ENCODE data around the gene RASA4B. TPM values are rescaled to one million over a fixed set of nuclear protein-coding genes. Genes with fewer than 3 reads are reported as not detected.
"Not testable (repeated sequence)": the region's sequence is repeated elsewhere in the genome, so short reads cannot be mapped to it uniquely, and the experiment has no call there.

The RASA4B gene
- total RNA-seq, 1 experiment from 2014 or later = 2.5 TPM

DNA sequence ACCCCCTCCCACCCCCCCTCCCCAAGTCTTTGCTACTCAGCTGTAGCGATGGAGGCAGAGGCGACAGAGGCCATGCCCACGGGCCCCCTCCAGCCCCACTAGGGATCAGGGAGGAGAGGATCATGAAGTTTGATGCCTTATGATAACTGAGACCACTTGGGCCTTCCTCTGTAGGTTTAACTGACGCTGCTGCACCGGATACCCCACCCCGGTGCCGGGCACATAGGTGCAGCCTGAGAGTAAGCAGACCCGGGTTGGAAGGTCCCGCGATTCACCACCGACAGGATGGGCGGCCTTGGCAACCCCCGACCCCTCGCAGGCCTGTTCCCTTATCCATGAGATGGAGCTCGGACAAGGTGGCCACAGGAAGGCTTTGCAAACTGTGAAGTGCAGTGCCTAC, 23.6 kb downstream of the RASA4B start:
- not testable (repeated sequence) for H3K27me3 ChIP-seq; H3K9me3 ChIP-seq (replicated peaks); H3K36me3 ChIP-seq; H3K4me3 ChIP-seq; DNase-seq; H3K4me1 ChIP-seq; H3K27ac ChIP-seq

DNA sequence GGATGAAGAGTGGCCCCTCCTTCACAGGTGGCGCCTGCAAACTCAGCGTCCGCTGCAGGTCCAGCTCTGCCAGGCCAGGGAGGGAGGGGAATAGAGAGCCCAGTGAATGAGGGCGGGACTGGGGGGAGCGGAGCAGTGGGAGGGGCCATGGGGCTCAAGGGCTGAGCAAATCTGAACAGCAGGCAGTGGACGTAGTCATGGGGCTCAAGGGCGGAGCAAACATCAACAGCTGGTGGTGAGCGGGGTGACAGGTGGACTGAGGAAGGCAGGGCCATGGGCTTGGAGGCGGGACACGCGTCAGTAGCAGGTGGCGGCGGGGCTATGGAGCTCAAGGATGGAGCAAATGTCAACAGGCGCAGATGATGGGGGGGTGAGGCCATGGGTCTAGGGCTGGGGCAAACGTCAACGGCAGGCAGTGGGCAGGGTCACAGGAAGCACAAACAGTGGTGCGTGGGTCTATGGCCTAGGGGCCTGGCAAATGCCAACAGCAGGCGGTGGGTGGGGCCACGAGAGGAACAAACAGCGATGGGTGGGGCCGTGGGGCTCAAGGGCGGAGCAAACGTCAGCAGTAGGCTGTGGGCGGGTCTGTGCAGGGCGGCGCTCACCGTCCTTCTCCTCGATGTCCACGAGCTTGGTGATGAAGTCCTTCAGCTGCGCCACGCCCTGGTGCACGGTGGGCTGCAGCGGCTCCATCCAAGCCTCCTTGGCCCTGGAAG, 24.2 kb downstream of the RASA4B start:
- not testable (repeated sequence) for H3K4me1 ChIP-seq; H3K9me3 ChIP-seq (replicated peaks); H3K27me3 ChIP-seq; H3K4me3 ChIP-seq; H3K36me3 ChIP-seq; H3K27ac ChIP-seq
- peak in 1 of 2 experiments; percentile 46 for DNase-seq

DNA sequence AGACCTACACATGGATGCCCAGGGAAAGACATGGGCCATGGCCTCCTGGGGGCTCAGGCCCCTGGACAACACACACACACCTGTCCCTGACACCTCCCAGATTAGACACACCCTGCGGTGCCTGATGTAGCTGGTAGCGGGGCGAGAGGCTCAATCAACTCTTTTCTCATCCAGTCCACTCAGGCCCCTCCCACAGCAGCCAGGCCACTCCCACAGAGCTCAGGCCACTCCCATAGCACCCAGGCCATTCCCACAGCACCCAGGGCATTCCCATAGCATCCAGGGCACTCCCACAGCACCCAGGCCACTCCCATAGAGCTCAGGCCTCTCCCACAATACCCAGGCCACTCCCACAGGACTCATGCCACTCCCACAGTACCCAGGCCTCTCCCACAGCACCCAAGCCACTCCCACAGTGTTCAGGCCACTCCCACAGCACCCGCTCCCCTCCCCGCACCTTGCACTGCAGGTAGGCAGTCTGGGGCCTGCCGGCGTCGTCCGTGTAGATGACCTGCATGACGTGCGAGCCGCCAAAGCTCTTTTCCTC, 27.0 kb downstream of the RASA4B start:
- not testable (repeated sequence) for H3K4me1 ChIP-seq; H3K27ac ChIP-seq; H3K27me3 ChIP-seq; H3K36me3 ChIP-seq; H3K9me3 ChIP-seq (replicated peaks); H3K4me3 ChIP-seq
- peak in 1 of 2 experiments; percentile 67 for DNase-seq

DNA sequence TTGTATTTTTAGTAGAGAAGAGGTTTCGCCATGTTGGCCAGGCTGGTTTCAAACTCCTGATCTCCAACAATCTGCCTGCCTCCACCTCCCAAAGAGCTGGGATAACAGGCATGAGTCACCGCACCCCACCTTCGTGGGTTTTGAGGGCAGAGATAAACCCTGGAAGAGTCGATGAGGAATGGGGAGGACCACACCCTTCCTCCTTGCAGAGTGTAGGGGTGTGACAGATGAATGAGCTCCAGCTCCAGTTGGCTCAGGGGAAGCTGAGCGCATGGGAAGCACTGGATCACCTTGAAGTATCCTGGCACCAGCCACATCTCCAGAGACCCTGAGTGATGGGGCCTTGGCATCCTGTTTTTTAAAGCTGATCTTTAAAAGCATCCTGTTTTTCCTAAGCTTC, 33.3 kb downstream of the RASA4B start:
- H3K36me3 ChIP-seq; H3K4me1 ChIP-seq; H3K27me3 ChIP-seq; H3K4me3 ChIP-seq; H3K27ac ChIP-seq; DNase-seq; H3K9me3 ChIP-seq (replicated peaks): not testable (repeated sequence)

DNA sequence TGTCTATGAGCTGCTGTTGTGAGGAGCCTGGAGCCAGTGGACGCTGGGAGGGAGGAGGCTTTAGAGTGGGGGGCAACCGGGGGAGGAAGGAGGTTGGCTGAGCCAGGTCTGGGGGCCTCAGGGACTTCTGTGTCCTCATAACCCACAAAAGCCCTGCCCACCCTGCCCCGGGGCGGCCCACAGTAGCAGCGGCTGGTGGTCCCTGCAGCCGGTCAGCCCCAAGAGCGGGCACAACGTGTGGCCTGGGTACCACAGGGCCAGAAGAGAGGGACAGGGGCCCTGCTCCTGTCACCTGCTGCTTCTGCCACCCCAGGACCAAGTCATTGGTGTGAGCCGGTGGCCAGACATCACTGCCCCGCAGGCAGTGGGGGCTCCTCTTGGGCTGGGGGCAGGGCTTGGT, 35.6 kb downstream of the RASA4B start:
- not testable (repeated sequence) for DNase-seq; H3K4me3 ChIP-seq; H3K27ac ChIP-seq; H3K4me1 ChIP-seq; H3K9me3 ChIP-seq (replicated peaks); H3K27me3 ChIP-seq; H3K36me3 ChIP-seq

DNA sequence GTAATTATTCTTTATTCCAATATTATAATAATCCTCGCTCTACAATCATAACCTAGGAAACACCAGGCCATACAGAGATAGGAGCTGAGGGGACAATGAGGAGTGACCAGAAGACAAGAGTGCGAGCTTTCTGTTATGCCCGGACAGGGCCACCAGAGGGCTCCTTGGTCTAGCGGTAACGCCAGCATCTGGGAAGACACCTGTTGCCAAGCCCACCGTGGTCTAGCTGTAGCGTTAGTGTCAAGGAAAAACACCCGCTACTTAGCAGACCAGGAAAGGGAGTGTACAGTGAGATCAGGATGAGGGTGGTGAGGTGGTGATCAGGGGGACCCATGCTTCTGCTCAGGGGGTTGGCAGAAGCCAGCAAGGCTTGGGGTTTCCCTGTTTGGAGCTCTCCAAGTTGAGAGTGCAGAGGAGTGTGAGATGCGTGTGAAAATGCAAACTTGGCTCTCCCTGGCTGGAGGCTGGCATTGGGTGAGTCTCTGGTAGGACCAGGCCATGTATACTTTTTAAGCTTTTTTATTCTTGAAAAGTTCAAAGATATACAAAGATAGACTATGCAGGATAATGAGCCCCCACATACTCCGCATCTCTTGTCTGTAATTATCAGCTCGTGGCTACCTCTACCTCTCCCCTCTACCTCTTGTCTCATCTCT, 37.5 kb downstream of the RASA4B start:
- peak in 1 of 2 experiments; percentile 44 for DNase-seq

DNA sequence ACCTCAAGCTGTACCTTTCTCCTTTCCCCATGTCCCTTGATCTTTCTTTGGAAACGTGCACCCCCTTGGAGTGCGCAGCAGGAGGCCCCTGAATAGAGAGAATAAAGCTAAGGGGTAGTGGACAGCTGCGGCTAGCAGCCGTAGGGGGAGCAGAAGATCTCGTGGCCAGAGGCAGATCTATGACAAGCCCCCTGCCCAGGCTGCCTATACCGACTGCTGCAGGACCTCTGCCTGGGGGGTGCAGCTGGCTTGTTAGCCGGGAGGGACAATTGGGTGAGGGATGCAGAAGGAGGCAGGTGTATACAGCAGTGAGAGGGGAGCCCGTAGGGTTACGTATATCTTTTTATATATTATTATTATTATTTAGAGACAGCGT, 38.4 kb downstream of the RASA4B start:
- not testable (repeated sequence) for H3K4me1 ChIP-seq; H3K27ac ChIP-seq; H3K9me3 ChIP-seq (replicated peaks); DNase-seq; H3K36me3 ChIP-seq; H3K27me3 ChIP-seq; H3K4me3 ChIP-seq

More for the DNA sequence above, 37.5 kb downstream of the RASA4B start:
- H3K4me3 ChIP-seq; H3K4me1 ChIP-seq; H3K27me3 ChIP-seq; H3K9me3 ChIP-seq (replicated peaks); H3K36me3 ChIP-seq; H3K27ac ChIP-seq: not testable (repeated sequence)

DNA sequence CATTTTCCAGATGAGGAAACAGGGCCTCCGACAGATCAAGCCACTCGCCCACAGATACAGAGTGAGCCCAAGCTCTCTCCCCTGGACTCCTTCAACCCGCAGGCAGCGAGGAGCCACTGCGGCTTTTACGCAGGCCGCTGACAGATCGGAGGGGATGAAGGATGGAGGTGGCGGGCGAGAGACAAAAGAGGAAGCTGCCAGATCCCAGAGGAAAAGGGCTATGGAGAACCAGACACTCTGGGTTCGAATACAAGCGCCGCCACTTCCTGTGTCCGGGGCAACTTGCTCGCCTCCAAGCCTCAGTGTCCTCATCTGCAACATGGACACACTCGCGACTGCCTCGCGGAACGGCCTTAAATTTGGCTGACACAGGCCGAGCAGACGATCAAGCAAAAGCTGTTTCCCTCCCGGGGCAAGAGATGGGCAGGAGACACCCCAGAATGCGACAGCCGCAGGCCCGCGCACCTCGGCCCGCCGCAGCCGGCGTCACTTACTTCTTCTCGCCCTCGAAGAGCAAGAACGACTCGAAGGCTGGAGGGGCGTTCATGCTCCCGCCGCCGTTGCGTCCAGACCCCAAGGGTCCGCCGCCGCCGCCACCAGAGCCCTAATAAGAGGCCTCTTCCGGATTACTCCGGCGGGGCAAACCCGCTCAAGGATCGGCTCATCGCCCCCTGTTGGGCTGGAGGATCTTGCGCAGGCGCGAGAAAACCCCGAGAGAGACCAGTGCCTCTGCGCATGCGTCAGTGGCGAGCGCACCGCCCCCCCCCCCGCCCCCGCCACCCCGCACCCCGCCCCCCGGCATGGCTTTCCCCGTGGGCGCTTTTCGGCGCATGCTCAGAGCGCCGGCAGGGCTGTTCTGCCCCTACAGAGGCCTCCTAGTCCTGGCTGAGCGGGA, 39.0 kb downstream of the RASA4B start, which contains the start of gene POLR2J:
Gene POLR2J (minus strand): TSS at position 609 of the 895 bp plus-strand sequence. CDS start 62 bp downstream, at position 547.
- H3K9me3 ChIP-seq (replicated peaks); H3K4me1 ChIP-seq; H3K36me3 ChIP-seq; H3K27me3 ChIP-seq; H3K27ac ChIP-seq: not testable (repeated sequence)
- DNase-seq = peak; percentile 74 to 77
- H3K4me3 ChIP-seq = peak within 1 kb of the TSS; percentile 60

DNA sequence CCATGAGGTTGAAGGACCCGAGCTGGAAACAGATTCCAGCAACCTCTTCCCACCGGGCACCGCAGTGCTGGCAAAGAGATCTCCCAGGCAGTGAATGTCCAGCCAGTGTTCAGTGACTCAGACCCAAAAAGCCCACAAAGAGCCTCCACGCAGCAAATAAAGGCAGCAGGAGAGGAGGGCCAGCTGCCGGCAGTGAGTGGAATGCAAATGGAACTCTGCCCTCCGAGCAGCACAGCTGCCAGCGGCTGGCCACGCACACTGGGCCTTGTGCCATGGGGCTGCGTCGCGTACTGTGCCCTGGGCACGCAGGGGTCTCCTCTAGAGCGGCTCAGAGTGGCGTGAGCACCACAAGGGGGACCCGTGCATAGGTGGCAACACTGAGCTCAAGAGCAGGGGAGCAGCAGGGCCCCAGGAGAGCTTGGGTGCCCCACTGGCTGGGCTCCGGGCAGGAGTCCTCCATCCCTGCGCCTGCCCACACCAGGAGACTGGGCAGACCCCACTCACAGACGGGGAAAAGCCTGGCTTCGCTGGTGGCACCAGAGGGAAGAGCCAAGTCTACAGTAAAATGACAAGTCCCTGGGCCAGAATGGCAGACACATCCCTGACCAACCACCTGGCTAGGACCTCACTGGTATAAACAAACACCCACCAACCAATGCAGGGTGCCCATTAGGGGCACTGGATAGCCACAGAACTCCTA, 42.7 kb downstream of the RASA4B start:
- not testable (repeated sequence) for H3K27me3 ChIP-seq; H3K27ac ChIP-seq; H3K4me3 ChIP-seq; H3K9me3 ChIP-seq (replicated peaks)
- peaks cover 26% of the 10 kb centered on the region for H3K36me3 ChIP-seq
- peak in 1 of 2 experiments; percentile 33 for DNase-seq
- peaks cover 11% of the 10 kb centered on the region for H3K4me1 ChIP-seq

DNA sequence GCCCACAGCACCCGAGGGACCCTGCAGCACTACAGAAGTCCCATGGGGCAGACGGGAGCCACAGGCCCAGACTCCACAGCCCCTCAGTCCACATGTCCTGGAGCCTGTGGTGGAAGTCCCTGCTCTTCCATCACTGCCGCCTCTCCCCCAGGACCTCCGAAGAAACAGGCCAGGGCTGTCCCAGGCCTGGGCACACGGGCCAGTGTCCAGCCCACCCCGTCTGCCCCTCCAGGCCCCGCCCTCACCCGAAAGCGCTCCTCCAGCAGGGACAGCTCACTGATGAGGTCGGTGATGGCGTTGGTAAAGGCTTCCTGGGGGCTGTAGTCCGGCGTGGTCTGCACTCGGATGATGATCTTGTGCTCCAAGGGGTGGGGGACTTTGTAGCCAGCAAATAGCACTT, 43.5 kb downstream of the RASA4B start:
- H3K9me3 ChIP-seq (replicated peaks); DNase-seq; H3K27ac ChIP-seq; H3K27me3 ChIP-seq; H3K4me3 ChIP-seq: not testable (repeated sequence)
- Histone ChIP-seq H3K4me1 (peaks cover 11% of the 10 kb centered on the region), H3K36me3 (peaks cover 26% of the 10 kb centered on the region)

DNA sequence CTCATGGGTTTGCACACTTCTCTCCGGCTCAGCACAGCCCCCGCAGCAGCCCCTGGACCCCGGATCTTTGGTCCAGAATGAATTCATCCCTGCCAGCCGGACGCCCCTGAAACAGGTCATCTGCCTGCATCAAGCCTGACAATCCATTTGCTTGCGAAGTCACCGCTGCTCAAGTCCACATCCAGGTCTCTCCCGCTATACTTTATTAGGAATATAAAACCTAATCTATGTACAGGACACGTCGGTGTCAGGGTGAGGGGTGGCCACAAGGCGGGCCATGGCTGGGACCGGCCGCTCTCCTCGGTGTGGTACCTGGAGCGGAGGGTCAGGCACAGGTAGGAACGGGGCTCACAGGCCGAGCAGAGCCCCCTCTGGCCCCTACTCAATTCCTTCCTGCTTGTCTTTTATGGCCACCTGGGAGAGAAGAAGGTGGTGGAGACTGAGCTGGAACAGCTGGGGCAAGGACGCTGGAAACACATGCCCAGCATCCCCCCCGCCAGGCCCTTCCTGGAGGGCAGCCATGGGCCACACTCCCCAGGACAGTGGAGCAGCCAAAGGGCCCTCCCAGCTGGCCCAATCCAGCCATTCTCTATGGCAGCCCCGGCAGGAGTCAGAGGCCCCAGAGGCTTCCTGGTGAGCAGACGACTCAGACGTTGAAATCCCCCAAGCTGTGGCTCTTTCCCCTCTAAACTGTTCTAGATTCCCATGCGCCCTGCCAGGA, 44.1 kb downstream of the RASA4B start:
- H3K9me3 ChIP-seq (replicated peaks) = no peaks in the 10 kb centered on the region
- no peak overlapping the region for H3K4me3 ChIP-seq
- peak; percentile 32 to 36 for DNase-seq
- H3K27ac ChIP-seq = no peak overlapping the region
- H3K4me1 ChIP-seq = peaks cover 11% of the 10 kb centered on the region
- peaks cover 26% of the 10 kb centered on the region for H3K36me3 ChIP-seq
- no peaks in the 10 kb centered on the region for H3K27me3 ChIP-seq

DNA sequence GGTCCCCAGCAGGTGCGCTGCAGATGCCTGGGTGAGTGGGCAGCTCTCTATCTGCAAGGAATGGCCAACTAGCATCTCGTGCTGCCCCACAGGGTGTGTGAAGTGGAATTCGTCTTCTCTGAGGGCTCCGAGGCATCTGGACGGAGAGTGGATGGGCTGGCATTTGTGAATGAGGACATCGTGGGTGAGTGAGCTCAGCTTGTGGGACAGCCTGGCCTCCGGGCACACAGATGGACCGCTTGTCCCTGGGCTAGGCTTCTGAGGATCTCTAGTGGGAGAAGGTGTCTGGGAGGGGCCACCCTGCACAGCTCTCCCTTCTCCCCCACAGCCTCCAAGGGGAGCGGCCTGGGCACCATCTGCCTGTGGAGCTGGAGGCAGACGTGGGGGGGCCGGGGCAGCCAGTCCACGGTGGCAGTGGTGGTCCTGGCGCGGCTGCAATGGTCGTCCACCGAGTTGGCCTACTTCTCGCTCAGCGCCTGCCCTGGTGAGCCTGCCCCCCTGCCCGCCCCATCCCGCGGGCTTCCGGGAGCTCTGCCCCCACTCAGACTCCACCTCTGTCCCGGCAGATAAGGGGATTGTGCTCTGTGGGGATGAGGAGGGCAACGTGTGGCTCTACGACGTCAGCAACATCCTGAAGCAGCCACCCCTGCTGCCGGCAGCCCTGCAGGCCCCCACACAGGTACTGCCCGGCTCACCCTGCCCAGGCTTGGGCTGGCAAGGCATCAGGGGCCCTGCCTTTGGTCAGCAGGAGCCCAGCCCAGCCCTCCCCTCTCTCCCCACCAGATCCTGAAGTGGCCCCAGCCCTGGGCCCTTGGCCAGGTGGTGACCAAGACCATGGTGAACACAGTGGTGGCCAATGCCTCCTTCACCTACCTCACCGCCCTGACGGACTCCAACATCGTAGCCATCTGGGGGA, 45.2 kb downstream of the RASA4B start:
- Histone ChIP-seq H3K27me3 (no peaks in the 10 kb centered on the region), H3K4me3 (no peak overlapping the region), H3K9me3 (replicated peaks) (no peaks in the 10 kb centered on the region), H3K27ac (no peak overlapping the region), H3K4me1 (peaks cover 11% of the 10 kb centered on the region), H3K36me3 (peaks cover 26% of the 10 kb centered on the region)
- DNase-seq = no peak

DNA sequence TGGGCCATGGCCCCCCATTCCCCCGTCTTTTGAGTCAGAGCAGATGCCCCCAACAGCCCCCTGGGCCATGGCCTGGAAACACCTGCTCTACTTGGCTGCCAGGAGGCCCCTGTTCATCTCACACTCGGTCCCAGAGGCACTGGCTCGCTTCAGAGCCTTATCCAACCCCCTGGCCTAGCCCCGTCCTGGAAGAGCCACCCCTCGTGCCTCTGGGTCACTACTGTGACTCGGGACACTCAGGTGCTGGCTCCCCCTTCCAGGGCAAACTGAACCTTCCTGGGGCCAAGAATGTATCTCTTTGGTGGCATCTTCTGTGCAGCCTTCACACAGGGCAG, 45.8 kb downstream of the RASA4B start:
- H3K4me1 ChIP-seq = peaks cover 11% of the 10 kb centered on the region
- H3K36me3 ChIP-seq = peaks cover 26% of the 10 kb centered on the region

More for the DNA sequence above, 45.8 kb downstream of the RASA4B start:
- H3K27me3 ChIP-seq = no peaks in the 10 kb centered on the region
- DNase-seq = no peak
- H3K4me3 ChIP-seq = no peak overlapping the region
- H3K27ac ChIP-seq = no peak overlapping the region
- H3K9me3 ChIP-seq (replicated peaks) = no peaks in the 10 kb centered on the region
